ENCODE measurements around the gene NATD1.

The NATD1 gene

DNA sequence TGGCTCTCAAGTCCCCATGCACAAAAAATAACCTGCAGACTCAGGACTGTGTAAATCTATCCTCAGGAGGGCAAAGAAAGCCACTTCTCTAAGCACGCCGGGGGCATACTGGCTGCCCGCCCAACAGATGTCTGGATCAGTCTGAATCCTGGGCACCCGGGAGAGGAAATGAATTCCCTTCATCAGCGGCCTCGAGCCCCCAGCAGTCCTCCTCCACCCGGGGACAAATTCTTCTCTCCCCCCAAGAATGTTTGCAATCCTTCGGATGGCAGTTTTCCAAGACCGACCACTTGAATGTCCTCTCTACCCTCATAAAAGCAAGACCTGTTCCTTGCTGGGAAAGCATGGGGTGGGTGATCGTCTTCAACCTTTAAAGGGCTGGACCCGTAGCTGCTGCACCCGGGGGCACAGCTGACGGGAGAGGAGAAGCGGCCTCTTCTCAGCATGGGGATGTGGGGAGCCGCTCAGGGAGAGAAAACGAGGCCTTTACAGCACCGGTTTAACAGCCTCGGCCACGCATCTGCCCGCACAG, 21.9 kb upstream of the NATD1 start:
- no peak for TF ChIP-seq Cebpa-rat (IDR thresholded peaks at IDR 0.05)
- Histone ChIP-seq H3K36me3 (no peaks in the 10 kb centered on the region), H3K9ac (peak overlapping the region; percentile 47 to 83 (median 77); a peak in 21 of 22 replicates), H3K27me3 (peaks cover 0 to 4% (median 0%) of the 10 kb centered on the region in 11 experiments; a peak in 1 of 22 replicates), H3K4me2 (peak overlapping the region; percentile 86 to 100 (median 96)), H3K9me3 (replicated peaks in 1 of 11) (no peaks in the 10 kb centered on the region), H3K27ac (peak overlapping the region in 9 of 11 experiments; percentile 23 to 72 (median 62); a peak in 16 of 22 replicates), H4K20me1 (no peaks in the 10 kb centered on the region; a peak in 1 of 22 replicates), H3K4me3 (peak overlapping the region; percentile 62 to 80 (median 69)), H3K4me1 (peaks cover 24 to 78% (median 73%) of the 10 kb centered on the region in 10 experiments)

DNA sequence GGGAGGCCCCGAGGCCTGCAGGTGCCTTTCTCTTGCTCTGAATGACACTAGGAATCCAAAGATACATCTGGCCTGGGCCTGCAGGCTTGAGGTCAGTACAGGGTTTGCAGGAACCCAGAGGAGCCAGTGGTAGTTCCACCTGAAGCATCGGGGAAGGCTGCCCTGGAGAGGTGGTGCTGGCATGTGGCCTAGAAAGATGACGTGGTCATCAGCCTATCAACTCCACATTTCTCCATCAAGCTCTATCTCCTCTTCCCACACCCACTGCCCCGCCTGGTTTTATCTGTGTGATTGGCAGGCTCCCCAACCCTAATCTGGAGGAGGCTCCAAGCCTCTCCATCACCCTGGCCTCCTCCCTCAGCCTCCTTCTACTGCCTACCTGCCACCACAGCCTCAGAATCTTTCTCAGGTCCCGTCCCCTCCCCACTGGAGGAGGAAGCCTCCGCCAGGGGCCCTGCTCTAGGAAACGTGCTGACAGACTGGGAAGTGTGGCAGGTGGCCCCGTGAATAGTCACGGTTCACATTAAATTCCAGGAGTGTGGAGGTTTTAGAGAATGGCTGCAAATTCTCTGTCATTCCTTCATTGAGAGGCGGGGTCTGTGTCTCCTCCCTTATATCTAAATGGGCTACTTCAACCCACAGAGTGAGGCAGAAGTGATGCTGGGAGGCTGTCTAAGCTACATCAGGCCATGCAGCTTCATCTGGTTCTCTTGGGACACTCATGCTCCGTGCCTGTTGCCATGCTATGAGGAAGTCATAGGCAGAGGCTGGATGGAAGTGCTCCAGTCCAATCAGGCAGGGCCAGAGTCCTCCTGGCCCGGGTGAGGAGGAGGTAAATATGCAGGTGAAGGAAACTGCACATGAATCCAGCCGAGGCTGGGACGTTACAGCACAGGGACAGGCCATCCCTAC, 19.9 kb upstream of the NATD1 start:
- no peak overlapping the region for H3K9ac ChIP-seq
- no peaks in the 10 kb centered on the region; a peak in 1 of 22 replicates for H4K20me1 ChIP-seq

DNA sequence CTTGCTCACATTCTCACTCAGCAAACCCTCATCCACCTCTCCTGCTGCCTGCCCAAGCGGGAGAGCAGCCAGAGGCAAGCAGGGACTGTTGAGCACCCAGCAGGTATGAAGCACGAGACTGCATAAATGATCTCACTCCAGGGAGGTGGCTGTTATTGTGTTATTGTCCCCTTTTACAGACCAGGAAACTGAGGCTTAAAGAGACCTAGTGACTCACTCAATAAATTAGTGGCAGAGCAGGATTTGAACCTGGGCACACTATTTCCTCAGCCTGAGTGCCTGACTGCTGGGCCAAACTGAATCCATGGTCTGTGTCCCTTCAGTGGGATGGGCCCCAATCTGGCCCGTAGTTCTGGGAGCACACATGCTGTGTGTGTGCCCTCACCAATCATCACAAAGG, 19.0 kb upstream of the NATD1 start:
- no peak for TF ChIP-seq Cebpa-rat (IDR thresholded peaks at IDR 0.05)
- H3K4me3 ChIP-seq: no peak overlapping the region
- no peak overlapping the region for H3K27ac ChIP-seq
- no peak overlapping the region for H3K9ac ChIP-seq
- peak overlapping the region in 3 of 11 experiments; percentile 52 to 97 (median 57); a peak in 3 of 22 replicates for H3K4me2 ChIP-seq
- H3K36me3 ChIP-seq: no peaks in the 10 kb centered on the region
- H3K4me1 ChIP-seq: peaks cover 10 to 73% (median 68%) of the 10 kb centered on the region in 10 experiments; a peak in 19 of 20 replicates
- no peaks in the 10 kb centered on the region; a peak in 1 of 22 replicates for H4K20me1 ChIP-seq
- H3K9me3 ChIP-seq (replicated peaks in 1 of 11): no peaks in the 10 kb centered on the region
- H3K27me3 ChIP-seq: peaks cover 0 to 4% (median 0%) of the 10 kb centered on the region in 11 experiments; a peak in 1 of 22 replicates

More for the DNA sequence above, 19.9 kb upstream of the NATD1 start:
- no peak for TF ChIP-seq Cebpa-rat (IDR thresholded peaks at IDR 0.05)
- Histone ChIP-seq H3K36me3 (no peaks in the 10 kb centered on the region), H3K27ac (no peak overlapping the region), H3K27me3 (peaks cover 0 to 4% (median 0%) of the 10 kb centered on the region in 11 experiments; a peak in 1 of 22 replicates), H3K4me1 (peaks cover 11 to 73% (median 68%) of the 10 kb centered on the region in 10 experiments), H3K4me3 (no peak overlapping the region), H3K4me2 (peak overlapping the region in 9 of 11 experiments; percentile 15 to 98 (median 52); a peak in 16 of 22 replicates), H3K9me3 (replicated peaks in 1 of 11) (no peaks in the 10 kb centered on the region)

DNA sequence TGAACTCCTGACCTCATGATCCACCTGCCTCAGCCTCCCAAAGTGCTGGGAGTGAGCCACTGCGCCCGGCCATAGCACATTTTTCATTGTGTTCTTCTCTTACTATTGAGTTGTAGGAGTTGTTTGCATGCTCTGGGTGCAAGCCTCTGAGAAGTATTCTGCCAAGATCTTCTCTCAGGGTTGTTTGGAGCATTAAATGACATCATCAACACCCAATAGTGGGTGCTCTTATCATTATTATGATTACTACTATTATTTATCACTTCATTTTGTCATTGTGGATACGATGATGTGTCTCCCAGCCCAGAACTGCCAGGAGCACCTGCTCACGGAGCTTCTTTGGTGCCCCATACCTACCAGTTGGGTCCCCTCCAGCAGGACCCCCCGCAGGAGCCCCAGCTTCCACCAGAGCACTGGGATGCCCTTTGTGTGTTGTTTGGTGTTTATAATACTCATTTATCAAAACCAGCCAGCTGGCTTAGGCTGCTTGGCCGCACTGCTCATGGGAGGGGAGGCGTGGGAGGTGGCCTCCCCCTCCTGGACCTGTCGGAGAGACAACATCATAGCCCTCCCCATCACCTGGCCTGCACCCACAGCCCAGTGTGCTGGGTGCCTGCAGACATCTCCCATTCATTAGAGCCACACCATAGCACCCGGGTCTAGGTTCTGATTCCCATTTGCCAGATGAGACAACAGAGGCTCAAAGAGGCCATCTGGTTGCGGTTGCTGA, 18.4 kb upstream of the NATD1 start:
- Histone ChIP-seq H4K20me1 (no peaks in the 10 kb centered on the region), H3K27ac (no peak overlapping the region), H3K36me3 (no peaks in the 10 kb centered on the region), H3K4me2 (no peak overlapping the region), H3K9ac (no peak overlapping the region), H3K9me3 (replicated peaks in 1 of 11) (no peaks in the 10 kb centered on the region), H3K4me3 (no peak overlapping the region), H3K4me1 (peaks cover 10 to 73% (median 64%) of the 10 kb centered on the region in 10 experiments; a peak in 19 of 20 replicates), H3K27me3 (peaks cover 0 to 4% (median 0%) of the 10 kb centered on the region in 11 experiments; a peak in 1 of 22 replicates)
- no peak for TF ChIP-seq Cebpa-rat (IDR thresholded peaks at IDR 0.05)

DNA sequence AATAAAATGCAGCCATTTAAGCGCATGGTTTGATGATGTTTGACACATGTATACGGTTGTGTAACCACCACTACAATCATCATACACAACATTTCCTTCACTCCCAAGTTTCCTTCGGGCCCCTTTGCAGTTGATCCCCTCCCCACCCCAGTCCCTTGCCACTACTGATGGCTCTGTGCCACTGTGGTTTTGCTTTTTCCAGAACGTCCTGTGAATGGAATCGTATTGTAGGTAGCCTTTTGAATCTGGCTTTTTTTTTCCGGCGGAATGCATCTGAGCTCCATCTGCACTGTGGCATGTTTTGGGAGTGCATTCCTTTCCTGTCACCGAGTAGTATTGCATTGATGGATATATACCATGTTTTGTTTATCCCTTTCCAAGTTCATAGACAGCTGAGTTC, 16.2 kb upstream of the NATD1 start:
- H3K4me3 ChIP-seq: no peak overlapping the region
- peaks cover 0 to under 1% (median 0%) of the 10 kb centered on the region in 11 experiments; a peak in 1 of 22 replicates for H3K27me3 ChIP-seq
- H3K9me3 ChIP-seq (replicated peaks in 1 of 11): no peaks in the 10 kb centered on the region
- peaks cover 0 to 52% (median 43%) of the 10 kb centered on the region in 10 experiments; a peak in 16 of 20 replicates for H3K4me1 ChIP-seq
- H3K4me2 ChIP-seq: peak overlapping the region in 3 of 11 experiments; percentile 6 to 74 (median 37); a peak in 2 of 22 replicates
- TF ChIP-seq Cebpa-rat (IDR thresholded peaks at IDR 0.05): no peak
- H4K20me1 ChIP-seq: no peaks in the 10 kb centered on the region
- H3K27ac ChIP-seq: no peak overlapping the region
- H3K9ac ChIP-seq: no peak overlapping the region
- no peaks in the 10 kb centered on the region for H3K36me3 ChIP-seq

DNA sequence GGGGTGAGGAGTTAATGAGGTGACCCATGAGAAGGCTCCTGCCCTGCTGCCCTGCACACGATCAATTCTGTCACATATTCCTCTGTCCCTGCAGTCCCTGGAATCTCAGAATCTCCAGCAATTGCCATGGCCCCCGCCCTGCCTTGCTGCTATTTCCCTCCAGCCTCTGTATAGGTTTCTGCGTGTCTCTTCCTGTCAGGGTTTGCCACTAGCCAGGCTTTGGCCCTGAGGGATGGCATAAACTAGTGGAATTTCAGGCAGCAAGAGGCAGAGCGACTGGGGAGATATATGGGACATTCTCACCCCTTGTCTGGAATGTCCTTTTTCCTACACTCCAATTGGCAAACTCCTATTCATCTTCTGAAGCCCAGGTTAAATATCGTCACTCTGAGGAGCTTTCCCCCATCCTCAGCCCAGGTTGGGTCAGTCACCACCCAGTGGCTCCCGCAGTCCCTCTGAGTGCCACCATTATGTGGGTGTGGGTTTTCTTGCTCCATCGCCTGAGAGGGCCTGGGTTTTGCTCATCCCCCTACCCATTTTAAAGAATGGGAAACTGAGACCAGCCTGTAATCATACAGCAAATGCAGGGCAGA, 15.5 kb upstream of the NATD1 start:
- H3K36me3 ChIP-seq: no peaks in the 10 kb centered on the region
- H3K9ac ChIP-seq: peak overlapping the region in 1 of 11 experiments; percentile 47; a peak in 1 of 22 replicates
- no peaks in the 10 kb centered on the region for H4K20me1 ChIP-seq
- no peaks in the 10 kb centered on the region for H3K27me3 ChIP-seq
- no peaks in the 10 kb centered on the region for H3K9me3 ChIP-seq (replicated peaks in 1 of 11)
- peaks cover 0 to 45% (median 37%) of the 10 kb centered on the region in 10 experiments; a peak in 16 of 20 replicates for H3K4me1 ChIP-seq
- H3K4me2 ChIP-seq: peak overlapping the region in 7 of 11 experiments; percentile 37 to 74 (median 54); a peak in 12 of 22 replicates
- TF ChIP-seq Cebpa-rat (IDR thresholded peaks at IDR 0.05): no peak
- H3K27ac ChIP-seq: no peak overlapping the region
- no peak overlapping the region for H3K4me3 ChIP-seq

DNA sequence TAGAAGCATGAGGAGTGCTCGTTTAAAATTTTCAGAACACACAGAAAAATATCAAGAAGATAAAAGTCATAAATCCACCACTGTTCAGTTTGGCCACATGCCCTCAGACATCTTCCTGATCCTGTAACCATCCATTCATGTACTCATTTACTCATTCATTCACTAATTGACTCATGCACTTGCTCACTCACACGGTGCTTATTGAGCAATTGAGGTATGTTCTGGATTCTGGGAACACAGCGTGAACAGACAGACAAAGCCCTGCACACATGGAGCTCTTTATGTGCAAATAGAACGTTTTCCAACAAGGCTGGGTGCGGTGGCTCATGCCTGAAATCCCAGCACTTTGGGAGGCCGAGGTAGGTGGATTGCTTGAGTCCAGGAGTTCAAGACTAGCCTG, 10.2 kb upstream of the NATD1 start:
- H3K9me3 ChIP-seq (replicated peaks in 1 of 11): no peaks in the 10 kb centered on the region
- peaks cover 0 to 23% (median 16%) of the 10 kb centered on the region in 10 experiments; a peak in 16 of 20 replicates for H3K4me1 ChIP-seq
- no peak overlapping the region for H3K27ac ChIP-seq
- no peaks in the 10 kb centered on the region for H3K36me3 ChIP-seq
- no peaks in the 10 kb centered on the region for H4K20me1 ChIP-seq
- H3K27me3 ChIP-seq: no peaks in the 10 kb centered on the region
- H3K9ac ChIP-seq: no peak overlapping the region
- no peak for TF ChIP-seq Cebpa-rat (IDR thresholded peaks at IDR 0.05)
- no peak overlapping the region for H3K4me3 ChIP-seq
- no peak overlapping the region for H3K4me2 ChIP-seq

DNA sequence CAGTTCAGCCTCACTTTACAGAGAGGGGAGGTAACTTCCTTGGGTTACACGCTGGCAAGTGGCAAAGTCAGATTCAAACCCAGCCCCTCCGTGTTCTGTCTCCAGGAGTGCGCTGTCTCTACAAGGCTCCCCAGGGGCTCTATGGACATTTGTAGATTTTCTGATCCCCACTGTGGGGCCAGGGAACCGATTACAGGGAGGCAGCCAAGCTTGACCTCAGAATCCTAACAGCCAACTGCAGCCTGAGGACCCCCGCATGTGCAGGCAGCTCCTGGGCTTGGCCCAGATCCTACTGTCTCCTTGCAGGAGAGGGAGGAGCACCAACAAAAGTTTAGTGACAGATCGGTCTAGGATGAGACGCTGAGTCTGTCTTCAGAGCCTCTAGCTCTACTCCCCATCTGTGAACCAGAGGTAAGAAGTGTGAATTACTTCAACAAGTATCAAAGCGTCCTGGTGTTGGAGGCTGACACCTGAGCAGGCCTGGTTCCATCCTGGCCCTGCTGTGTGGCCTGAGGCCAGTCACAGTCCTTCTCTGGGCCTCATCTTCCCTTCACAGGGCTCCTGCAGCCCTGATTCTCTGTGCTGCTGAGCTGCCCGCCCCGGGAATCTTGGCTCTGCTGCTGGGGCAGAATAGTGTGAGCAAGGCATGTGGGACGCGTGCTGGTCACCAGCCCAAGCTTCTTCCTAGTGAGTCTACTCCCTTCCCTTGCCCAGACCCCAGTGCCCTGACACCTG, 9.2 kb upstream of the NATD1 start:
- Histone ChIP-seq H3K4me1 (peaks cover 0 to 14% (median 6%) of the 10 kb centered on the region in 10 experiments; a peak in 16 of 20 replicates), H3K27me3 (no peaks in the 10 kb centered on the region), H3K36me3 (no peaks in the 10 kb centered on the region), H3K4me2 (0 out of 22 replicates have a peak overlapping the region, but pooled peaks of 4 of the 11 experiments have one; percentile 3 to 20 (median 18)), H3K4me3 (no peak overlapping the region), H3K9ac (no peak overlapping the region), H4K20me1 (no peaks in the 10 kb centered on the region), H3K9me3 (replicated peaks in 1 of 11) (no peaks in the 10 kb centered on the region), H3K27ac (no peak overlapping the region)
- no peak for TF ChIP-seq Cebpa-rat (IDR thresholded peaks at IDR 0.05)

Data from BLaER1 treated with 17β-estradiol and CSF1 and Interleukin-3, amounts not matched to agents 10 nM and 100 nM (cell line).